ENCODE measurements around the gene YEATS4. TPM values are rescaled to one million over a fixed set of nuclear protein-coding genes. Genes with fewer than 3 reads are reported as not detected.

YEATS4 gene
- total and polyA plus RNA-seq, 2 experiments from 2014 or later: 16.2 to 58.2 TPM

GRCh38 chr12:69397978-69398377, 38.4 kb downstream of the YEATS4 start:
- no peak for DNase-seq (ENCODE audit: low spot score)
- Histone ChIP-seq H3K27me3 (no peaks in the 10 kb centered on the region), H2AFZ (no peak overlapping the region), H3K9me2 (replicated peaks; ENCODE audit: insufficient read depth) (no peaks in the 10 kb centered on the region), H3K36me3 (replicated peaks; ENCODE audit: insufficient read depth, low read depth) (no peaks in the 10 kb centered on the region), H3K4me3 (no peak overlapping the region), H4K20me1 (ENCODE audit: insufficient read depth, poor library complexity, severe bottlenecking) (no peaks in the 10 kb centered on the region), H3K27ac (no peak overlapping the region), H3K79me2 (no peaks in the 10 kb centered on the region), H3K9me3 (ENCODE audit: low read depth) (peaks cover 4% of the 10 kb centered on the region), H3K4me1 (ENCODE audit: insufficient read depth) (no peaks in the 10 kb centered on the region), H3K4me2 (no peak overlapping the region)
- WGBS (ENCODE audit: low lambda C conversion rate, missing lambda C conversion rate): 78% methylated on average over 3 of the region's 3 CpGs
- TF ChIP-seq CTCF (IDR thresholded peaks at IDR 0.05; ENCODE audit: poor library complexity): no peak
- no peak for TF ChIP-seq EZH2phosphoT487 (IDR thresholded peaks at IDR 0.05; ENCODE audit: low read depth, severe bottlenecking, unreplicated experiment)
- TF ChIP-seq EZH2 (IDR thresholded peaks at IDR 0.05; ENCODE audit: borderline replicate concordance): no peak

GRCh38 chr12:69401940-69402339, 42.4 kb downstream of the YEATS4 start:
- no peak overlapping the region for H3K4me2 ChIP-seq
- H3K27ac ChIP-seq: no peak overlapping the region
- no peaks in the 10 kb centered on the region for H3K27me3 ChIP-seq
- no peaks in the 10 kb centered on the region for H3K9me2 ChIP-seq (replicated peaks; ENCODE audit: insufficient read depth)
- H3K9me3 ChIP-seq (ENCODE audit: low read depth): peaks cover 3% of the 10 kb centered on the region
- 83% methylated on average over 4 of the region's 4 CpGs for WGBS (ENCODE audit: low lambda C conversion rate, missing lambda C conversion rate)
- no peak overlapping the region for H3K4me3 ChIP-seq
- no peak for DNase-seq (ENCODE audit: low spot score)
- no peaks in the 10 kb centered on the region for H4K20me1 ChIP-seq (ENCODE audit: insufficient read depth, poor library complexity, severe bottlenecking)
- no peaks in the 10 kb centered on the region for H3K79me2 ChIP-seq
- TF ChIP-seq EZH2phosphoT487 (IDR thresholded peaks at IDR 0.05; ENCODE audit: low read depth, severe bottlenecking, unreplicated experiment) (no peak), CTCF (IDR thresholded peaks at IDR 0.05; ENCODE audit: poor library complexity) (no peak), EZH2 (IDR thresholded peaks at IDR 0.05; ENCODE audit: borderline replicate concordance) (no peak)
- H3K36me3 ChIP-seq (replicated peaks; ENCODE audit: insufficient read depth, low read depth): no peaks in the 10 kb centered on the region
- H3K4me1 ChIP-seq (ENCODE audit: insufficient read depth): peaks cover 2% of the 10 kb centered on the region
- H2AFZ ChIP-seq: no peak overlapping the region

GRCh38 chr12:69404851-69405565, 45.5 kb downstream of the YEATS4 start:
- H4K20me1 ChIP-seq (ENCODE audit: insufficient read depth, poor library complexity, severe bottlenecking): no peaks in the 10 kb centered on the region
- peak overlapping the region; percentile 69 for H3K27ac ChIP-seq
- H3K36me3 ChIP-seq (replicated peaks; ENCODE audit: insufficient read depth, low read depth): no peaks in the 10 kb centered on the region
- TF ChIP-seq CTCF (IDR thresholded peaks at IDR 0.05; ENCODE audit: poor library complexity): no peak
- H3K9me3 ChIP-seq (ENCODE audit: low read depth): no peaks in the 10 kb centered on the region
- no peaks in the 10 kb centered on the region for H3K27me3 ChIP-seq
- H3K79me2 ChIP-seq: no peaks in the 10 kb centered on the region
- no peak overlapping the region for H3K4me3 ChIP-seq
- no peak for DNase-seq (ENCODE audit: low spot score)
- H3K4me2 ChIP-seq: no peak overlapping the region
- H2AFZ ChIP-seq: no peak overlapping the region
- no peaks in the 10 kb centered on the region for H3K9me2 ChIP-seq (replicated peaks; ENCODE audit: insufficient read depth)
- peaks cover 2% of the 10 kb centered on the region for H3K4me1 ChIP-seq (ENCODE audit: insufficient read depth)
- 84% methylated on average over 7 of the region's 7 CpGs for WGBS (ENCODE audit: low lambda C conversion rate, missing lambda C conversion rate)

- 40% methylated on average over 4 of the region's 4 CpGs for WGBS (ENCODE audit: low lambda C conversion rate, missing lambda C conversion rate)
- no peaks in the 10 kb centered on the region for H4K20me1 ChIP-seq (ENCODE audit: insufficient read depth, poor library complexity, severe bottlenecking)
- H3K27ac ChIP-seq: peak overlapping the region; percentile 69
- H3K79me2 ChIP-seq: no peaks in the 10 kb centered on the region
- H3K27me3 ChIP-seq: no peaks in the 10 kb centered on the region
- no peaks in the 10 kb centered on the region for H3K36me3 ChIP-seq (replicated peaks; ENCODE audit: insufficient read depth, low read depth)
- no peak overlapping the region for H2AFZ ChIP-seq
- H3K4me3 ChIP-seq: no peak overlapping the region
- peak; percentile 77 for DNase-seq (ENCODE audit: low spot score)
- no peaks in the 10 kb centered on the region for H3K9me3 ChIP-seq (ENCODE audit: low read depth)
- H3K4me2 ChIP-seq: peak overlapping the region; percentile 23
- no peak for TF ChIP-seq EZH2phosphoT487 (IDR thresholded peaks at IDR 0.05; ENCODE audit: low read depth, severe bottlenecking, unreplicated experiment)
- TF ChIP-seq EZH2 (IDR thresholded peaks at IDR 0.05; ENCODE audit: borderline replicate concordance): no peak
- no peaks in the 10 kb centered on the region for H3K9me2 ChIP-seq (replicated peaks; ENCODE audit: insufficient read depth)
- peaks cover 2% of the 10 kb centered on the region for H3K4me1 ChIP-seq (ENCODE audit: insufficient read depth)
These were observed 46.0 kb downstream of the YEATS4 start for GRCh38 chr12:69405566-69405865.
